Activated CD4-positive, alpha-beta T cell treated with anti-CD3 and anti-CD28 coated beads for 36 hours (primary cell): ENCODE results near the gene GGCX. TPM values are rescaled to one million over a fixed set of nuclear protein-coding genes. Genes with fewer than 3 reads are reported as not detected.
"Not testable (repeated sequence)": the region's sequence is repeated elsewhere in the genome, so short reads cannot be mapped to it uniquely, and the experiment has no call there.

Source experiments
- ATAC-seq: fragments of 200-7000 bp; cut with Tn5 transposase; one replicate; pipeline ENCODE4 v1.10.0; 2021; ENCODE audit warnings: mild to moderate bottlenecking, moderate library complexity
- CTCF ChIA-PET: fragments of 350-600 bp; sonication (Branson Sonifier 250); formaldehyde crosslinking; loops from one replicate; lab custom pipeline; 2021; ENCODE audit warnings: antibody characterized with exemption; lab: Charles Lee
- POLR2A ChIA-PET: fragments of 350-600 bp; sonication (Branson Sonifier 250); formaldehyde crosslinking; loops from one replicate; lab custom pipeline; 2021; ENCODE audit warnings: antibody characterized with exemption, inconsistent platforms; lab: Charles Lee
- DNase-seq: peaks from one replicate; pipeline ENCODE4 v3.0.0-alpha.2; 2020
- H3K27ac Mint-ChIP-seq: one replicate; pipeline ENCODE4 v1.8.0; 2021; ENCODE audit warnings: mixed read lengths
- H3K27me3 Mint-ChIP-seq: one replicate; pipeline ENCODE4 v1.8.0; 2021; ENCODE audit warnings: mixed read lengths
- H3K36me3 Mint-ChIP-seq: one replicate; pipeline ENCODE4 v1.8.0; 2021; ENCODE audit warnings: low read depth, mixed read lengths
- H3K4me1 Mint-ChIP-seq: one replicate; pipeline ENCODE4 v1.8.0; 2021; ENCODE audit warnings: mixed read lengths
- H3K4me3 Mint-ChIP-seq: one replicate; pipeline ENCODE4 v1.8.0; 2021; ENCODE audit warnings: mild to moderate bottlenecking, moderate library complexity, mixed read lengths
- H3K9me3 Mint-ChIP-seq: one replicate; pipeline ENCODE4 v1.8.0; 2021; ENCODE audit warnings: low read depth, mixed read lengths
- intact Hi-C, 2 experiments: fragments of 100-400 bp; cut with DNase I in 1 of 2; cut with micrococcal nuclease in 1 of 2; formaldehyde crosslinking; loops; one replicate each; pipeline versions ENCODE4 v1.14.2 to v1.15.1; 2022 to 2024; cut with DNase I, micrococcal nuclease
- total RNA-seq, 2 experiments: library from RNA; stranded (reverse); gene quantifications; one replicate each; pipeline ENCODE4 v1.2.3, GENCODE V29; 2021

GGCX gene
- total RNA-seq, 2 experiments from 2014 or later = 20.1 to 22.2 TPM

DNA sequence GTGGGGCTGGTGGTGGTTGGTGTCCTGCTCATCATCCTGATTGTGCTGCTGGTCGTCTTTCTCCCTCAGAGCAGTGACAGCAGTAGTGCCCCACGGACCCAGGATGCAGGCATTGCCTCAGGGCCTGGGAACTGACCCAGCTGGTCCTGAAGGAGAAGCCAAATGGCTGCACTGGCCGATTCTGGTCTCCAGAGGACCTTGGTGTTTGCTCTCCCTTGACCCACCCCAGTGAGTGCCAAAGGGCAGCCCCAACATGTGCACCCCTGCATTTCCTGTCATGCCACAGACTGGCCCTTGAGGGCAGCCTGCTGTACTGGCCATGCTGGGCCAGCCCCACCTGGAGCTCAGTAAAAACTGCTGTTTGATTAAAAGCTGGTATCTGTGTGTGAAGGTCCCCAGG, 31.7 kb upstream of the GGCX start:
- Mint-ChIP-seq H3K9me3 (no peaks in the 10 kb centered on the region), H3K27me3 (no peaks in the 10 kb centered on the region), H3K27ac (no peak overlapping the region), H3K4me3 (no peak overlapping the region), H3K36me3 (peaks cover 12% of the 10 kb centered on the region), H3K4me1 (peaks cover 22% of the 10 kb centered on the region)
- POLR2A ChIA-PET = no interaction called here
- CTCF ChIA-PET = interaction anchor here (1.4 kb wide), 1 partner anchor 12 kb away, joined by 3 read pairs; no protein-coding TSS in a partner anchor
- ATAC-seq (no peak), DNase-seq (no peak)
- intact Hi-C loops = no loop called here

DNA sequence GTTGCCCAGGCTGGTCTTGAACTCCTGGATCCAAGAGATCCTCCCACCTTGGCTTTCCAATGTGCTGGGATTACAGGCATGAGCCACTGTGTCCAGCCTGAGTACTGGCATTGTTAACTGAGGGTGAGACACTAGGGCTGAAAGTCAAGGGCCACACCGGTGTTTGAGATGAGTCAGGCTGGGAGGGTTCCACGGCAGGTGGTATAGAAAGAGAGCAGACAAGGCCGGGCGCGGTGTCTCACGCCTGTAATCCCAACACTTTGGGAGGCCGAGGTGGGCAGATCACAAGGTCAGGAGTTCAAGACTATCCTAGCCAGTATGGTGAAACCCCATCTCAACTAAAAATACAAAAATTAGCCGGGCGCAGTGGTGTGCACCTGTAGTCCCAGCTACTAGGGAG, 31.0 kb upstream of the GGCX start:
- intact Hi-C loops, H3K4me3 Mint-ChIP-seq, H3K27ac Mint-ChIP-seq, DNase-seq, H3K9me3 Mint-ChIP-seq, ATAC-seq, H3K27me3 Mint-ChIP-seq, POLR2A ChIA-PET: not testable (repeated sequence)
- CTCF ChIA-PET = interaction anchor here (1.4 kb wide), 1 partner anchor 13 kb away, joined by 3 read pairs; no protein-coding TSS in a partner anchor
- peaks cover 10% of the 10 kb centered on the region for H3K36me3 Mint-ChIP-seq
- peaks cover 26% of the 10 kb centered on the region for H3K4me1 Mint-ChIP-seq

DNA sequence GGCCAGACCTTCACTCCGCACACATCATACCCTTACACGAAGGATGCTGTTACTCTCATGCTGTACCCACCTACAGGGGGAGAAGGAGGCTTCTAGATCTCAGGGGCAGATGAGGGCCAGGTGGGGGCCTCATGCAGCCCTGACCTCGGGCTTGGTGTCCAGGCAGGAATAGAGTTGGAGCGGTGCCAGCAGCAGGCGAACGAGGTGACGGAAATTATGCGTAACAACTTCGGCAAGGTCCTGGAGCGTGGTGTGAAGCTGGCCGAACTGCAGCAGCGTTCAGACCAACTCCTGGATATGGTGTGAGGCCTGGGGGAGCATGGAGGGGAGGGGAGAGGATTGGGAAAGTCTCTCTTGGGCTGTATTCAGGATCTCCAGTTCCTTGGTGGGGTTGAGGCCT, 30.3 kb upstream of the GGCX start:
- H3K9me3 Mint-ChIP-seq = no peaks in the 10 kb centered on the region
- H3K4me3 Mint-ChIP-seq = no peak overlapping the region
- no peak for DNase-seq
- no peak for ATAC-seq
- H3K36me3 Mint-ChIP-seq = peaks cover 3% of the 10 kb centered on the region
- H3K4me1 Mint-ChIP-seq = peaks cover 22% of the 10 kb centered on the region
- POLR2A ChIA-PET = no interaction called here
- H3K27ac Mint-ChIP-seq = no peak overlapping the region
- no peaks in the 10 kb centered on the region for H3K27me3 Mint-ChIP-seq
- CTCF ChIA-PET = interaction anchor here (1.0 to 1.6 kb wide), 2 partner anchors 12 to 13 kb away, joined by 3 to 4 read pairs; no protein-coding TSS in a partner anchor
- intact Hi-C loops = no loop called here

DNA sequence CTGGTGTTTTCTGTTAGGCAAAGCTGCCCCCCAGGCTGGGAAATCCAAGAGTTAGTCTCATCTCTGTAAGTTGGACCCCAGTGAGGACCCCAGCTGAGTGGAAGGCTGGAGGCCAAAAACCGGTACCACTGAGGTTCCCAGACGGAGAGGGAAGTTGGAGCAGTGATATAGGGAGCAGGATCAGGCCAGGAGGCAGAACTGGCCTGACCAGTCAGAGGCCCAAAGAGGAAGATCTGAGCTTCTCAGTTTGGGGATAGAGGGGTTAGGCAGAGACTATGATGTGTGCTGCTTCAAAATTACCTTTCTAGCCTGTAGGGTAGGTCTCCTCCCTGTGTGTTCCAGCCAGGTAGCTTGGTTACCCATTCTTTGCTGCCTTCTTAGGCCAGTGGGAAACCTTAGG, 29.7 kb upstream of the GGCX start:
- H3K4me1 Mint-ChIP-seq = peaks cover 17% of the 10 kb centered on the region

DNA sequence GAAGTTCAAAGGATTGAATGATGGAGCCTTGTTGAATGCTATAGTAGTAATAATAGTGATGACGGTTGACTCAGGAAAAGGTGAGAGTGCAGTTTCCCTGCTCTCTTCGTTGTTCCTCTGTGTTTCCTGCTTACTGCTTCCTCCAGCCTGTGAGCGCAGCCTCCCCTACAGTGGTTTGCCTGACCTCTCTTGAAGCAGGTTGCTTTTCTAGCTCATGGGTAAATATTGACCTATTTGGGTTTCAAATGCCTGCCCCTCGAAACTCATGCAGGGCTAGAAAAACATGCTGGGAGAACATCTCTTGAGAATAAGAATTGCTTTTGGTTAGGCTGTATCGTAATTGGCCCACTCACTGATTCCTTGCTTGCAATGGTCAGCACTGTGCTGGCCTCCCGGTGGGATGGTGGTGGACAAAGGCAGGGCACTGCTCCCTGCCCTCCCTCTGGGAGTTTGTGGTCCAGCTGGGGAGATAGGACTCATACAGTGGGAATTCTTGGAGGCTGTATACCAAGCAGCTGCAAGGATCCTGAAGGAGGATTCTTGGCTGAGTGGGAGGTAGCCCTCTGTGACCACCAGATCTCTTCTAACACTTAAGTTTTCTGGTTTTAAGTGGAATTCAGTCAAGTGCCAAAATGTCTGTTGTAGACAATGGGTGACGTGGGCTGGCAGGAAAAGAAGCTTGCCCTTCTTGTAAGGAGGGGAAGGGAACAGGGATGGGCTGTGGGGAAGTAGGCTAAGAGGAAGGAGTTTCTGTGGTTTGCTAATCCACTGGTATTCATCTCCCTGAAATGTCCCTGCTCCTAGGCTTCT, 28.9 kb upstream of the GGCX start:
- POLR2A ChIA-PET = interaction anchor here (0.6 kb wide), 1 partner anchor 26 kb away, joined by 3 read pairs; no protein-coding TSS in a partner anchor

More for the DNA sequence above, 29.7 kb upstream of the GGCX start:
- Mint-ChIP-seq H3K27ac (no peak overlapping the region), H3K27me3 (no peaks in the 10 kb centered on the region), H3K36me3 (peaks cover 3% of the 10 kb centered on the region), H3K9me3 (no peaks in the 10 kb centered on the region), H3K4me3 (no peak overlapping the region)
- intact Hi-C loops = no loop called here
- POLR2A ChIA-PET = interaction anchor here (0.6 kb wide), 2 partner anchors 25 to 44 kb away, joined by 3 to 9 read pairs; no protein-coding TSS in a partner anchor
- ATAC-seq (no peak), DNase-seq (no peak)
- CTCF ChIA-PET = interaction anchor here (0.5 to 1.6 kb wide), 4 partner anchors 11 to 291 kb away, joined by 3 to 5 read pairs (median 4); no protein-coding TSS in a partner anchor

DNA sequence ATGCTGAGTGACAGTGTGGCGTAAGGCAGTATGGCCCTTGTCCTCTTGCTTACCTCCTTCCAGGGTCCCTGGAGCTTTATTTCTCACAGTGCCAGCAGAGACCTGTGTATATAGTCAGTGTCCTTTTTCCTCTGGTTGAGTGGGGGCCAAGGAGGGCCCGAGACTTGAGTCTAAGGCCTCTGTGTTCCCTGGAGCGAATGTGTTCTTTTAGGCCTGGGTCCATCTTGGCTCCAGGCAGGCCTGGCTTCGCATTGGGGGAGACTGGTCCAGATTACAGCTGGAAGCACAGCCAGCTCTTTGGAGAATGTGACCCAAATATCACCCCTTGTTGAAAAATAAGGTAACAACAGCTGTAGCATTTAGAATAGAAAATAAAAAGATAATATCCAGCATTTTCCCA, 27.9 kb upstream of the GGCX start:
- CTCF ChIA-PET = no interaction called here

More for the DNA sequence above, 28.9 kb upstream of the GGCX start:
- H3K36me3 Mint-ChIP-seq = no peaks in the 10 kb centered on the region
- peaks cover 21% of the 10 kb centered on the region for H3K4me1 Mint-ChIP-seq
- ATAC-seq (no peak), DNase-seq (no peak)
- no peaks in the 10 kb centered on the region for H3K27me3 Mint-ChIP-seq
- CTCF ChIA-PET = interaction anchor here (0.5 to 1.6 kb wide), 3 partner anchors 15 to 290 kb away, joined by 4 to 5 read pairs (median 4); no protein-coding TSS in a partner anchor
- H3K27ac Mint-ChIP-seq = no peak overlapping the region
- intact Hi-C loops = no loop called here
- no peak overlapping the region for H3K4me3 Mint-ChIP-seq
- no peaks in the 10 kb centered on the region for H3K9me3 Mint-ChIP-seq

DNA sequence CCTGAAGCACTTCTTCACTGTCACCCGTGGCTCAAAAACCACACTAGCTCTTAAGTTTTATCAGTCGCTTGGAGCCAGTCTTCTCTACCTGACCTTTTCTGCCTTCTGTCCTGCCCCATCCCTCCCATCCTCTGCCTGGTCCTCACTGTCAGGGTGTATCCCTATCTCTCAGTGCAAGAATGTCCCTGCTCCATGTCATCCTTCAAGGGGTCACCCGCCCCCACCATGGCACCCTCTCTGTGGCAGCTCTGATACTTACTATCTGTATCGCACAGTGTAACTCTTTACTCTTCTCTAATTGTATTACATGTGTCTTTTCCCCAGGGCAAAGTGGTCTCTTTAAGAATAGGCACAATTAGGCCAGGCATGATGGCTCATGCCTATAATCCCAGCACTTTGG, 27.4 kb upstream of the GGCX start:
- ATAC-seq (no peak), DNase-seq (no peak)
- peaks cover 22% of the 10 kb centered on the region for H3K4me1 Mint-ChIP-seq
- CTCF ChIA-PET = no interaction called here
- peaks cover under 1% of the 10 kb centered on the region for H3K36me3 Mint-ChIP-seq
- POLR2A ChIA-PET = no interaction called here
- H3K9me3 Mint-ChIP-seq = no peaks in the 10 kb centered on the region
- no peak overlapping the region for H3K4me3 Mint-ChIP-seq
- no peak overlapping the region for H3K27ac Mint-ChIP-seq
- intact Hi-C loops = no loop called here
- H3K27me3 Mint-ChIP-seq = no peaks in the 10 kb centered on the region

More for the DNA sequence above, 27.9 kb upstream of the GGCX start:
- peaks cover 20% of the 10 kb centered on the region for H3K4me1 Mint-ChIP-seq
- H3K36me3 Mint-ChIP-seq = no peaks in the 10 kb centered on the region
- H3K27ac Mint-ChIP-seq = no peak overlapping the region
- POLR2A ChIA-PET = no interaction called here
- intact Hi-C loops = no loop called here
- H3K4me3 Mint-ChIP-seq = no peak overlapping the region
- H3K27me3 Mint-ChIP-seq = no peaks in the 10 kb centered on the region
- no peak for ATAC-seq
- H3K9me3 Mint-ChIP-seq = no peaks in the 10 kb centered on the region
- no peak for DNase-seq

DNA sequence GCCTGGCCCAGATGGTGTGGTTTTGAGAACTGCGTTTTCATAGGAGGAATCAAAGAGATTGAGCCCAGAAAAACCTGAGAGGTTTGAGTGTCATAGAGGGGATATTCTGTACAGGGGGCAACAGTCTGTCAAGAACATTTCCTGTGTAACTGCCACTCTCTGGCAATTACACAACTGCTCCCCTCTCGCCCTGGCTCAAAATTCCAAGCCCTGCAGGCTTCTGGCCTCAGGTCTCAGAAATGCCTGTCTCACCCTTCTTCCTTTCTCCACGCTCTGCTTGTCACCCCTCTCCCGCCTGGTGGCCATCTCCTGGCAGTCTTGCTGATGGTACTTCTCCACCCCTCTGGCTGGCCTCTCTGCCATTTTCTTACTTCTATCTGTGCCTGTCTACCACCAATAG, 26.9 kb upstream of the GGCX start:
- ChIA-PET CTCF (no interaction called here), POLR2A (interaction anchor here (1.1 kb wide), 1 partner anchor 12 kb away, joined by 3 read pairs; no protein-coding TSS in a partner anchor)
- DNase-seq = no peak
- Mint-ChIP-seq H3K27me3 (no peaks in the 10 kb centered on the region), H3K4me1 (peaks cover 26% of the 10 kb centered on the region), H3K27ac (no peak overlapping the region), H3K4me3 (no peak overlapping the region), H3K36me3 (peaks cover 4% of the 10 kb centered on the region), H3K9me3 (no peaks in the 10 kb centered on the region)
- no peak for ATAC-seq
- intact Hi-C loops = no loop called here

DNA sequence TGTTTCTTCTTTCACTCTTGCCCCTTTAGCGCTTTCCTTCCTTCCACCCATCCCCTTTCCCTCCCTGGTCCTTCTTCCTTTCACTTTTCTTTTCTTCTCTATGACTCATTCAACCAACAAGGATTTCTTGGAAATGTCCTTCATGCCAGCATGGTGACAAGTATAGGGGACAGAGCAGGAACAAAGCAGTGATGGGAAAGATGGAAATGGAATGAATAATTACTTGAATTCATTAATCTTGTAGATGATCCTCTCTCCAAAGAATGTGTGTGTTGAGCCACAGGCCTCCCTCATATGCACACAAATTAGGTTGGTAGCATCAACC, 24.4 kb upstream of the GGCX start:
- peaks cover 31% of the 10 kb centered on the region for H3K4me1 Mint-ChIP-seq
- intact Hi-C loops = no loop called here
- CTCF ChIA-PET = interaction anchor here (2.5 kb wide), 1 partner anchor 35 kb away, joined by 9 read pairs; no protein-coding TSS in a partner anchor

DNA sequence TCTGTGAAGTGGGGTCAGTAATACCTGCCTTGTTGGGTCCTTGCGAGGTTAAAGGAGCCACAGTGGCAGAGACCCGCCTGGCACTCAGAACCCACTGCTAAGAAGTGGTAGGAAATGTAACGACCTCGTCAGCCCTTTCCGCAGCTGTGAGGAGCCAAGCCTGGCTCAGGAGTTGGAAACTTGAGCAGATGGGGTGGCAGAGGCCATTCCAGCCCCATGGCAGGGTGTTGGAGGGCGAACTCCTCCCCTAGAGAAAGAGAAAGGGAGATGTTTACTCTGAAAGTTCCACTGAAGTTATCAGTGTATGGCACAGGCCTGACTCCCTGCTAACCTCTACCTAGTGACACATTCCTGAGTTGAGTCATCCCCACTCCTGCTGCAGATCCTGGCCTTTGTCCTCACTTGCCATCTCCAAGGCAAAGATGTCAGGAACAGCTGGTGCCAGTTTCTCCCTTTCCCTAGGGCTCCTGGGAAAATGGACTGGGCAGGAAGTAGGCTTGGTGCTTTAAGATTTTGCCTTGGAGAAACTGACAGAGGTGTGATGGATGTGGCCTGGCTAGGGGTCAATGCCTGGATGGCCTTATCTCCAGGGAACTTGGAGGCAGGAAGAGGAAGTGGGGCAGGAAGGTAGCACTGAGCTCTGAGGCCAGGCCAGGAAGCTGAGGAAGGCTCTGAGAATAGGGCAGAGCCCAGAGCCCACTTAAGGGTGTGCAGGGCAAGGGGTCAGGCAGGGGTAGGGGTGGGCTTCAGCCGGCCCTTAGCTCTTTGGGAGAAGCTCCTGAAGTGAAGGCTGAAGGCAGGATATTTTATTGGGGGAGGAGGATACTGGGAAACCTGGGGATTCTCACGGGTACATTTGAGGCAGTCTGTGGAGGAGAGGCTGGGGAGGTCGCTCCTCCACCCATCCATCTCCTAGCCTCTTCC, 23.8 kb upstream of the GGCX start:
- Mint-ChIP-seq H3K27ac (peak overlapping the region; percentile 87), H3K4me1 (peaks cover 34% of the 10 kb centered on the region), H3K36me3 (peaks cover 21% of the 10 kb centered on the region), H3K4me3 (peak overlapping the region; percentile 75), H3K27me3 (no peaks in the 10 kb centered on the region), H3K9me3 (no peaks in the 10 kb centered on the region)
- ChIA-PET POLR2A (interaction anchor here (0.5 to 1.0 kb wide), 3 partner anchors 21 to 231 kb away, joined by 3 to 6 read pairs (median 3); partner anchors contain the start of genes C2orf68, ELMOD3 and RETSAT), CTCF (interaction anchor here (2.5 kb wide), 1 partner anchor 34 kb away, joined by 9 read pairs; no protein-coding TSS in a partner anchor)
- ATAC-seq (peak; percentile 79), DNase-seq (peak; percentile 52)
- intact Hi-C loops = no loop called here

More for the DNA sequence above, 24.4 kb upstream of the GGCX start:
- peak overlapping the region; percentile 87 for H3K27ac Mint-ChIP-seq
- no peak for DNase-seq
- peaks cover 18% of the 10 kb centered on the region for H3K36me3 Mint-ChIP-seq
- H3K27me3 Mint-ChIP-seq = no peaks in the 10 kb centered on the region
- H3K9me3 Mint-ChIP-seq = no peaks in the 10 kb centered on the region
- POLR2A ChIA-PET = interaction anchor here (0.7 to 1.0 kb wide), 2 partner anchors 51 to 231 kb away, joined by 3 read pairs; partner anchors contain the start of genes ELMOD3 and RETSAT
- ATAC-seq = no peak
- H3K4me3 Mint-ChIP-seq = peak overlapping the region; percentile 75
